Measurements from ENCODE around the gene ZNF524.

Gene ZNF524

GRCh38 chr19:55648585-55649267 is 48.6 kb downstream of the ZNF524 start:
- TF ChIP-seq CTCF (conservative IDR thresholded peaks at IDR 0.05; ENCODE audit: control insufficient read depth, insufficient read depth, low read depth, low read length) = no peak
- no peak for DNase-seq (ENCODE audit: low read depth)
- H3K4me3 ChIP-seq (ENCODE audit: control insufficient read depth, low read depth, low read length) = peak overlapping the region; percentile 59

GRCh38 chr19:55649268-55650125 is 49.4 kb downstream of the ZNF524 start:
- no peak for DNase-seq (ENCODE audit: low read depth)
- TF ChIP-seq CTCF (conservative IDR thresholded peaks at IDR 0.05; ENCODE audit: control insufficient read depth, insufficient read depth, low read depth, low read length) = no peak
- no peak overlapping the region for H3K4me3 ChIP-seq (ENCODE audit: control insufficient read depth, low read depth, low read length)

GRCh38 chr19:55650126-55650557 is 50.1 kb downstream of the ZNF524 start:
- no peak for TF ChIP-seq CTCF (conservative IDR thresholded peaks at IDR 0.05; ENCODE audit: control insufficient read depth, insufficient read depth, low read depth, low read length)
- DNase-seq (ENCODE audit: low read depth) = no peak

GRCh38 chr19:55650602-55651230 is 50.6 kb downstream of the ZNF524 start:
- no peak for TF ChIP-seq CTCF (conservative IDR thresholded peaks at IDR 0.05; ENCODE audit: control insufficient read depth, insufficient read depth, low read depth, low read length)
- DNase-seq (ENCODE audit: low read depth) = no peak
- H3K4me3 ChIP-seq (ENCODE audit: control insufficient read depth, low read depth, low read length) = no peak overlapping the region

More at GRCh38 chr19:55650126-55650557, 50.1 kb downstream of the ZNF524 start:
- no peak overlapping the region for H3K4me3 ChIP-seq (ENCODE audit: control insufficient read depth, low read depth, low read length)

GRCh38 chr19:55651236-55651635 is 51.1 kb downstream of the ZNF524 start:
- no peak for TF ChIP-seq CTCF (conservative IDR thresholded peaks at IDR 0.05; ENCODE audit: control insufficient read depth, insufficient read depth, low read depth, low read length)
- no peak overlapping the region for H3K4me3 ChIP-seq (ENCODE audit: control insufficient read depth, low read depth, low read length)
- DNase-seq (ENCODE audit: low read depth) = no peak

- no peak for DNase-seq (ENCODE audit: low read depth)
- TF ChIP-seq CTCF (conservative IDR thresholded peaks at IDR 0.05; ENCODE audit: control insufficient read depth, insufficient read depth, low read depth, low read length) = no peak
- H3K4me3 ChIP-seq (ENCODE audit: control insufficient read depth, low read depth, low read length) = no peak overlapping the region
These were observed 52.4 kb downstream of the ZNF524 start for GRCh38 chr19:55652311-55653128.
